Muscle of arm (tissue), 12 donors: ENCODE results near the gene MFAP4. TPM values are rescaled to one million over a fixed set of nuclear protein-coding genes. Genes with fewer than 3 reads are reported as not detected.

Experiments
- DNase-seq: peaks from one replicate; pipeline ENCODE4 v3.0.0-alpha.2; 2013
- polyA plus RNA-seq, 12 donors: library from polyadenylated mRNA; unstranded; fragments of 120-200 nt; gene quantifications; one replicate each; pipeline ENCODE4 v1.2.1, GENCODE V29; 2013; ENCODE audit not compliant: insufficient read length in 12 of 12

Gene MFAP4
- polyA plus RNA-seq, 12 donors: 216 to 437 (median 270) TPM; not detected in 1

DNA sequence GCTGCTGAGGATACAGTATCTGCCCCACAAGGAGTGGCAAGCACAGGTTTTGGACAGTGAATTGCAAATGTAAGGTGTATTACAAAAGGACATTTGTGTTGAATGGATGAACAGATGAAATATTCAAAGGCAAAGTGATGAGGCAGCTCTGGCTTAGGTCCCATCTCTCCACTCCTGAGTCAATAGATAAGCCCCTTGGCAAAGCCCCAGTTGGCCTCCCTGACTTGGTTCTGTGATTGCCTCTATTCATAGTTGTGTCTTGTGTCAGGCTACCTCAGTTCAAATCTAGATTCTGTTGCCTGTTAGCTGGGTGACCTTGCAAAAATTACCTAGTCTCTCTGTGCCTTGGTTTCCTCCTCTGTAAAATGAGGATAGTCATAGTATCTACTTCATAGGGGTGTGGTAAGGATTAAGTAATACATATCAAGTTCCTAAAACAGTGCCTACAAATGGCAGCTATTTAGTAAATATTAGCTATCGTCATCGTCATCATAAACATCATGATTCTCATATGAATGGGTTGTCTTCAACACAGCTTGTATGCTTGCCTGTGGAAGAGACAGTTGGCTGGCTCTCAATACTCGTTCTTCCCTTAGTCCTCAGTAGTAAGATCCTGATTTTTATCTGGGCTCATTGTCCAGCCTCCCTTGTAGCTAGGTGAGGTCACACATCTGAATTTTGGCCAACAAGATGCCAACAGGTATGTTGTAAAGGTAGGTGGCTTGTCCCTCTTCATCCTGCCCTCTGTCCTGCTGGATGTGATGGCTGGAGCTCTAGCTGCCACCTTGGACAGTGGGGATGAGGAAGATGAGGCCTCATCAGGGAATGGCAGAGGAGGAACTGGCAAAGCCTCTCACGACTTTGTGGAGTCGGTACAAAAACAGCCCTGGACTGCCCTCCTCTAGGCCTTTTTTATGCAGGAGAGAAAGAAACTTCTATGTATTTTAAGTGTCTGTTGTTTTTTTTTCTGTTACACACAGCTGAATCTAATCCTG is 2.1 kb upstream of the MFAP4 start:
- DNase-seq: no peak

DNA sequence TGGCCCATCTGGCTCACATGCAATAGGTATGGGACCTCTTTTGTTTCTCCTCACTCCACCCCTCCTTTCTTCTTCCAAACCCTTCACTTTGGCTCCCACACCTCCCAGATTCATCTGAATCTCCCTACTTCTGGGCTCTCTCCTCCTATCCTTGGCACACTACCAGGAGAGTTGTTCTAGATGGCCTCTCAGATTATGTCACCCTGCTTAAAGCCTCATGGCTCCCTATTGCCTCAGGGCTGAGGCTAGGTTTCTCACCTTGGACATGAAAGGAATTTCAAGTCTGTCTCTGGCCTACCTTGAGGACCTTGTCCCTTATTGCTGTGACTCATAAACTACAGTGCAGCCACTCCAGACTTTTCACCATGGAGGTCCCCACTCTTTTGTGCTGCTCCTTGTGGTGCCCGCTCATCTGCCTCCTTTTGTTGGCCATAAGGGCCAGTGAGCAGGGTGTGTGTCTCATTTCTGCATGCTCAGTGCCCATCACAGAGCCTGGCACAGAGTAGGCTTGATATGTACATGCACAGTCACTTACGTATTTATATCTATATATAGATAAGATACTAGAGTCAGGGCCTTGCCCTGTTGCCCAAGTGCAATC is 1.0 kb upstream of the MFAP4 start:
- DNase-seq: no peak

DNA sequence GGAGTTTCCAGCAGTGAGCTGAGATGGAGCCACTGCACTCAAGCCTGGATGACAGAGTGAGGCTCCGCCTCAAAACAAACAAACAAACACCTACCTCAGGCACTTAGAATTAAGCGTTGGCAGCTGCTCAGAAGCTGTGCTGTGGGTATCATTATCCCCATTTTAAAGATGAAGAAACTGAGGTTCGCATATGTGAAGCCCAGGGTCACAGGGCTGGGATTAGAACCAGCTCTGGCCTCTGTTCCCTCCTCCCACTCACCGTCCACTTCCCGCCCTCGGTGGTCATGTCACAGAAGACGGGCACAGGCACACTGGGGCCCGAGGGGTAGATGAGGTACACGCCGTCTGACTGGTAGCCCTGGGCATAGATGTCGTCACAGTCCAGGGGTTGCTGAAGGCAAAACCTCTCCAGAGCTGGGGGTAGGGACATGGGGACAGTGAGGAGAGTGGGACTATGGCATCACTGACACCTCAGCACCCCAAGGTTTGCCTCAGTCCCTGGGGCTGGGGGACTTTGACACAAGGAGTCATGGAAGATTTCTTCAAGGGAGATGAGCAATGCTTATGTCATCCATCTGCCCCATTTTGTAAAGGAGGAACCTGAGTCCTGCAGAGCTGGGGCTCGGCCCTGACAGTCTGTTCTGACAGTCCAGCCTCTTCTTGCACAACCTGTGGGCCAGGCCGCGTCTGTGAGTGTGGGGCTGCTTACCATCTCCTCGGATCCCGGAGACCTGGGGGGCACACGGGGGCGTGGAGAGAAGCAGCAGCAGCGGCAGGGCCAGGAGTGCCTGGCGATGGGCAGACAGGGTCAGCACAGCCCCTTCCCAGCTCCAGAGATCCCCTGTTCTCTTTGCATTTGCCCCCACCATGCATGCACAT is 700 bp downstream of the MFAP4 start:
- no peak for DNase-seq

DNA sequence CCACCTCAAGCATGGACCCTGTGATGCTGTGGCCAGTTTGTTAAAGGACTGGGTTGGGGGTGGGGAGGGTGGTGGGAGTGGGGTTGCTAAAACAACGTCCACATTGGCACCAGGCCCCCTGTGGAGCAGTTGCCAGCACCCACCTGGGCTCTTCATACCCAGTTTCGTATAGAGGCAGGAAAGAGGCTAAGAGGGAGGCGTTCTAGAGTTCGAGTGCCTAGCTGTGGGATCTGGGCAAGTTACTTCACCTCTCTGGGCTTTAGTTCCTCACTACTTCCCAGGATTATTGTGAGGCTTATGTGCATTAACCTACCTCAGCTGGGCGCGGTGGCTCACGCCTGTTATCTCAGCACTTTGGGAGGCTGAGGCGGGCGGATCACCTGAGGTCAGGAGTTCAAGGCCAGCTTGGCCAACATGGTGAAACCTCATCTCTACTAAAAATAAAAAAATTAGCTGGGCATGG is 1.4 kb downstream of the MFAP4 start:
- DNase-seq: no peak

DNA sequence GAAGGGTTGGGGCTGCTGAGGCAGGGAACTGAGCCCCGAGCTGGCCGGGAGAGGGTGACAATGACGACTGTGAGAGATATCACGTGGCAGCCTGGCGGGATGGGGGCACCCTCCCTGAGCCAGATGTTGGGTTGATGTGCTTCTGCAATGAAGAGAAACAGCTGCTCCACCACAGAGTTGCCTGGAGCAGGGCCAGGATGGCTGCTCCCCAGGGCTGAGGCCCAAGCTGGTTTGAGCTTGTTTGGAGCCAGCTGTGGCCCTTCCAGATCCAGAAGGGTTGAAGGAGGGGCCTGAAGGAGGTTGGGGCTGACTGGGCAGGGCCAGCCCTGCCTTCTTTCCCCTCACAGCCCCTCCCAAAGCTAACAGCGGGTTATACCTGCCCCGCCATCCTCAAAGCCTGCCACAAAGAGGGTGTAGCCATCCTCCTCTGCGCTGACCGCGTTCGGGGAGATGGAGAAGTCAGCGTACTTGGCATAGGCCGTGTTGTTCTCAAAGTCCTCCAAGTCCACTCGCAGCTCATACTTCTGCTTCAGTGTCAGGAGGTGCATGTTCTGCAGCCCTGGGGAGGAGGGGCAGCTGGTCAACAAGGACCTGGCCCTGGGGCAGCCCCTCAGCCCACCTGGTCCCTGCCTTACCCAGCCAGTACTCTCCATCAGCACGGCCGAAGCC is 2.1 kb downstream of the MFAP4 start:
- DNase-seq: peak; percentile 89

DNA sequence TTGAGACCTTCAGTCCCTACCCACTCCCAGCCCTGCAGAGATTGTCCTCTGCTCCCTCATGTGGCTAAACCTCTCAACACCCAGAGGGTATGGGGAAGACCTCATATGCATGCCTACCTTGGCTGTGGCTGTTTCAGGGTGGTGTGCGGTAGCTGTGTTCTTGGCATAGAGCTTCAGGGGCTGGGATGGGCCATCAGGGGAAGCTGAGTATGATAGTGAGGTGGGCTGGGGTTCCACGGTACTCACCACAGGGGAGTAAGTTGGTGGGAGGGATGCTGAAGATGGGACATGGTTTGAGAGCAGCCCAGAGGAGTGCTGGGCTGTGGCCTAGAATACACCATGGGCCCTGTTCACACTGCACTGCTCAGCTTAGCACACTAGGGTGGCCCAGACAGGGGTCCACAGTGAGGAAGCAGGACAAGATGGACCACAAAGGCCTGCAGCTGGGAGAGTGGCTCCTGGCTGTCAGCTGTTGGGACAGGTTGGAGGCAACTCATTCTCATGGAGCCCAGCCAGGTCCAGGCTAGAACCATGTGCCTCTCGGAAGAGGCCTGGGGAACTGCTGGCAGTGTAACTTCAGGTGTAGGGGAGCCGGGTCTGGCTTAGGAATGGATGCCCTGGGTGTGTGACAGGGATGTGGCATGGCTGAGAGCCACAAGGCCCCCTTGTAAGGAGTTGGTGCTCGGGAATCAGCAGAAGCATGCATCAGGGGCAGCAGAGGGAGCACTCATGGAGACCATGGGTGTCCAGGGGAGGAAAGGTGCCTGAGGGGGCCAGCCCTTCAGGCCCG is 3.1 kb downstream of the MFAP4 start:
- no peak for DNase-seq

DNA sequence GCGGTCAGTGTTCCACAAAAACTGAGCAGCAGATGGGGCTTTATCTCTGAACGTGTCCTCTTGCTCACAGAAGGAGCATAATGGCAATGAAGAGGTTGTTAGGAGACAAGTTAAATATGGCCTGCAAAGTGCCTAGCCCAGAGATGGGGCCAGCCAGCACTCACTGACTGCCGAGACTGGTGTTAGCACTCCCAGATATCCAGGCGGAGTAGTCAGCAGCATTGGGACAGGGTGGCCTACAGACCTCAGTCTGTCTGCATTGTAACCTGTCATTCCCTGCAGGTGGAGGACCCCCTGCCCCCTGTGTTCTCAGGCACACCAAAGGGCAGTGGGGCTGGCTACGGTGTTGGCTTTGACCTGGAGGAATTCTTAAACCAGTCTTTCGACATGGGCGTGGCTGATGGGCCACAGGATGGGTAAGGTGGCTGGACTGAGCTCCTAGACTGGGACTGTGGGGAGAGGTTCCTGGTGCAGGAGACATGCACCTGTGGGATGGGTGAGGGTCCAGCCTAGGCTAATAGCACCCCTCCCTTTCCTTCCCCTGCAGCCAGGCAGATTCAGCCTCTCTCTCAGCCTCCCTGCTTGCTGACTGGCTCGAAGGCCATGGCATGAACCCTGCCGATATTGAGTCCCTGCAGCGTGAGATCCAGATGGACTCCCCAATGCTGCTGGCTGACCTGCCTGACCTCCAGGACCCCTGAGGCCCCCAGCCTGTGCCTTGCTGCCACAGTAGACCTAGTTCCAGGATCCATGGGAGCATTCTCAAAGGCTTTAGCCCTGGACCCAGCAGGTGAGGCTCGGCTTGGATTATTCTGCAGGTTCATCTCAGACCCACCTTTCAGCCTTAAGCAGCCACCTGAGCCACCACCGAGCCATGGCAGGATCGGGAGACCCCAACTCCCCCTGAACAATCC is 4.2 kb downstream of the MFAP4 start:
- DNase-seq: no peak

DNA sequence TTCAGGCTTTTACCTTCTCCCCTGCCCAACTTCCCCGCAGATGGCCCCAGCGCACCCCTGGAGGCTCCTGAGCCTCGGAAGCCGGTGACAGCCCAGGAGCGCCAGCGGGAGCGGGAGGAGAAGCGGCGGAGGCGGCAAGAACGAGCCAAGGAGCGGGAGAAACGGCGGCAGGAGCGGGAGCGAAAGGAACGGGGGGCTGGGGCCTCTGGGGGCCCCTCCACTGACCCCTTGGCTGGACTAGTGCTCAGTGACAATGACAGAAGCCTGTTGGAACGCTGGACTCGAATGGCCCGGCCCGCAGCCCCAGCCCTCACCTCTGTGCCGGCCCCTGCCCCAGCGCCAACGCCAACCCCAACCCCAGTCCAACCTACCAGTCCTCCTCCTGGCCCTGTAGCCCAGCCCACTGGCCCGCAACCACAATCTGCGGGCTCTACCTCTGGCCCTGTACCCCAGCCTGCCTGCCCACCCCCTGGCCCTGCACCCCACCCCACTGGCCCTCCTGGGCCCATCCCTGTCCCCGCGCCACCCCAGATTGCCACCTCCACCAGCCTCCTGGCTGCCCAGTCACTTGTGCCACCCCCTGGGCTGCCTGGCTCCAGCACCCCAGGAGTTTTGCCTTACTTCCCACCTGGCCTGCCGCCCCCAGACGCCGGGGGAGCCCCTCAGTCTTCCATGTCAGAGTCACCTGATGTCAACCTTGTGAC is 5.1 kb downstream of the MFAP4 start:
- DNase-seq: no peak

DNA sequence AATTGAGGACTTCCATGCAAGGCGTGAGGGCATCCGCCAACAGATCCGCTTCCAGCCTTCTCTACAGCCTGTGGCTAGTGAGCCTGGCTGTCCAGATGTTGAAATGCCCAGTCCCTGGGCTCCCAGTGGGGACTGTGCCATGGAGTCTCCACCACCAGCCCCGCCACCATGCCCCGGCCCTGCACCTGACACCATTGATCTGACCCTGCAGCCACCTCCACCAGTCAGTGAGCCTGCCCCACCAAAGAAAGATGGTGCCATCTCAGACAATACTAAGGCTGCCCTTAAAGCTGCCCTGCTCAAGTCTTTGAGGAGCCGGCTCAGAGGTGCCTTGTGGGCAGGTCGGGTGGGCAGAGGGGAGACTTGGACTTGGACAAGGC is 5.6 kb downstream of the MFAP4 start:
- DNase-seq: no peak

DNA sequence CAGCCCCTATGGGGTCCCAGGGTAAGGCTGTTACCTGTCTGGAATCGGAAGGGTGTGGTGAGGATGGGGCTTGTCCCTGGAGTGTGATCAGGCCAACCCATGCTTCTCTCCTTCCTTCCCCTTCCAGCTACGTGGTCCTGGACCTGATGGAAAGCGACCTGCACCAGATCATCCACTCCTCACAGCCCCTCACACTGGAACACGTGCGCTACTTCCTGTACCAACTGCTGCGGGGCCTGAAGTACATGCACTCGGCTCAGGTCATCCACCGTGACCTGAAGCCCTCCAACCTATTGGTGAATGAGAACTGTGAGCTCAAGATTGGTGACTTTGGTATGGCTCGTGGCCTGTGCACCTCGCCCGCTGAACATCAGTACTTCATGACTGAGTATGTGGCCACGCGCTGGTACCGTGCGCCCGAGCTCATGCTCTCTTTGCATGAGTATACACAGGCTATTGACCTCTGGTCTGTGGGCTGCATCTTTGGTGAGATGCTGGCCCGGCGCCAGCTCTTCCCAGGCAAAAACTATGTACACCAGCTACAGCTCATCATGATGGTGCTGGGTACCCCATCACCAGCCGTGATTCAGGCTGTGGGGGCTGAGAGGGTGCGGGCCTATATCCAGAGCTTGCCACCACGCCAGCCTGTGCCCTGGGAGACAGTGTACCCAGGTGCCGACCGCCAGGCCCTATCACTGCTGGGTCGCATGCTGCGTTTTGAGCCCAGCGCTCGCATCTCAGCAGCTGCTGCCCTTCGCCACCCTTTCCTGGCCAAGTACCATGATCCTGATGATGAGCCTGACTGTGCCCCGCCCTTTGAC is 6.3 kb downstream of the MFAP4 start:
- DNase-seq: no peak

DNA sequence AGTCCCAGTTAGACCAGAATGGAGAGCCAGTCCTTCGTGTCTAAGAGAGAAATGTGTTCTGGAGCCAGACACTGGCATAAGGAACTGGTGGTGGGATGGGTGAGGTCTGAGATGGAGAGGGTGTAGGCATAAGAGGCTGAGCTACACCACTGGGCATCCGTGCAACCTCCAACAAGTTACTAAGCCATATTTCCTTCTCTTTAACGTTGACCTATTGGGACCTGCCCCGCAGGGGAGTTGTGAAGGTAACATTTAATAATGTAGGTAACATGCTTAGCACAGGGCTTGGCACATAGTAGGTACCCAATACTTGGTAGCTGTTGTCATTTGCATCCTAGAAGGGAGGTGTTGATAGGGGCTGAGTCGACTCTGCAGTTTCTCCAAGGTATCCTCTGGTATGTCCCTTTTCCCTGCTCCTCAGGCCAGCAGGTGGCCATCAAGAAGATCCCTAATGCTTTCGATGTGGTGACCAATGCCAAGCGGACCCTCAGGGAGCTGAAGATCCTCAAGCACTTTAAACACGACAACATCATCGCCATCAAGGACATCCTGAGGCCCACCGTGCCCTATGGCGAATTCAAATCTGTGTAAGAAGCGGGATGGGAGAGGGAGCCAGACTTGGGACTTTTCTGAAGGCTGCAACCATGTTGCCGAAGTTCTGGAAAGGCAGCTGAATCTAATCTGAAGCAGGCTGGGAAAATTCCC is 7.5 kb downstream of the MFAP4 start:
- DNase-seq: no peak

DNA sequence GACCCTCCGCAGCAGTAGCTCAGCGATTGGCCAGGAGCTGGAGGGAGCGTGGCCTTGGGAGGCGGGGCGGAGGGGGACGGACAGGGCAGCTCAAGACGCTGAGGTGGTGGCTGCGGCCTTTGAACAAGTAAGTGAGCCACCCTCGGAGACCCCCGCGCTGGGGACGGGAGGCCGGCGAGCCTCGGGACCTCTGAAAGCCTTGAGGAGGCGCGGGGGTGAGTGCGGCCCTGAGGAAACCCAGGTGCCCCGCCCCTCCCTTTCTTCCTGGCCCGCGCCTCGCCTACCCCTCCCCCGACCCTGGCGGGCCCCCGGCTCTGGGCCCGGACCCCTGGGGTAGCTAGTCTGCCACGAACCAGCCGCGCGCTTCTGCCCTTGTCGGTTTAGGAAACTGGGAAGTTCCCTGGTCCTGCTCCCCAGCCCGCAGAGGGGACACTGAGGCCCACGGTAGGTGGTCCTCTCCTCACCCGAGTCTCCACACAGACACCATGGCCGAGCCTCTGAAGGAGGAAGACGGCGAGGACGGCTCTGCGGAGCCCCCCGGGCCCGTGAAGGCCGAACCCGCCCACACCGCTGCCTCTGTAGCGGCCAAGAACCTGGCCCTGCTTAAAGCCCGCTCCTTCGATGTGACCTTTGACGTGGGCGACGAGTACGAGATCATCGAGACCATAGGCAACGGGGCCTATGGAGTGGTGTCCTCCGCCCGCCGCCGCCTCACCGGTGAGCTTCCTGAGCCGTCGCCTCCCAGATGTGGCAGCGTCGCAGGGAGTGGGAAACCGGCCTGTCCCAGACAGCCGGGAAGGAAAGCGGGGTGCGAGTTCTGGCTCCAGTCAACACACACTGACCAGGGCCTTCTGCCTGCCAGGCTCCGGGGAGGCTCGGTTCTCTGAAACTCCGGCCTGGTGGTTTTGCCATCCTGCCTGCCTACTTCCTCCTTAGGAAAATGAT is 8.3 kb downstream of the MFAP4 start, which contains the start of gene MAPK7:
MAPK7 (plus strand) TSS at position 83 of the 945 bp plus-strand sequence; CDS start at position 486, 403 bp downstream.
- DNase-seq: no peak

DNA sequence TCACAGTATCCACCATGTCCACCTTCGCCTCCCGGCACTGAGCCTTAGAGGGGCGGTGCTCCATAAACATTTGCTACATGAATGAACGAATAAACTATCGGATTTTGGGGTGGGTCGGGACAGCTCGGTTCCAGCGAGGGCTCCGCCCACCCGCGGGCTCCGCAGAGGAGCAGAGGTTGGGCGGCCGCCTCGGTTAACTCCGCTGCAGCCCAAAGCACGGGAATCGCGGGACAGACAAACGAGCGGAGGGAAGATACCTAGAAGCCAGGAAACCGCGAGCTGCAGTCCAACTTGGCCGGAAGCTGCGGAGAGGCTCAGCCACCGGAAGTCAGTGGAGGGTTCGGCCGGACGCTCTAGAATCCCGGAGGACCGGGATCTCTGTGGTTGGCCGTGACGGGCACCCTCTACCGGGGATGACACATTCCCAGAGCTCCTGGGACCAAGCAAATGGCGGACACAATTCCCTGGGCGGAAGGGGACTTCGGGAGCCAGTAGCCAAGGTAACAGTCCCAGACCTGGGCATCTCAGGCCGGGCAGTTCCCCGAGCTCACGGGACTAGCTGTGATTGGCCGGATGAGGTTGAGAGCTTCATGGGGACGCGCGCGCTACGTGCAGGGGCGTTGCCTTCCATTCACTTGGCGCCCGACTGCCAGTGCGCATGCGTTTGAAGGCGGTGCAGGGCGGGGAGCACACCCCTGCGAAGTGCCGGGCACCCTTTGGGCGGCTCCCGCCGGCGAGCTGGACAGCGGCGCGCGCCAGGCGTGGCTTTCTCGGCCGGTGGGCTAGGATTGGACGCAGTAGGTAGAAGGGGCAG is 9.2 kb downstream of the MFAP4 start:
- DNase-seq: peak; percentile 98

DNA sequence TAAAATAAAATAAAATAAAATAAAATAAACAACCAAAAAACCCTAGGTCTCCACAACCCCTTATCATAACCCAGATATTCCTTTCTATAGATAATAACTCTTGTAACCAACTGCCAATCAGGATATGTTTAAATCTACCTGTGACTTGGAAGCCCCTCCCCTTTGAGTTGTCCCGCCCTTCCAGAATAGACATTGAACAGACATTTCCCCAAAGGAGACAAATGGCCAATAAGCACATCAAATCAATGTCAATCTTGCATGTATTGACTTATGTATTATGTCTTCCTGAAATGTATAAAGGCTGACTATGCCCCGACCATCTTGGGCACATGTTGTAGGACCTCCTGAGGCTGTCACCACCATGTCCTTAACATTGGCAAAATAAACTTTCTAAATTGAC is 10.2 kb downstream of the MFAP4 start:
- DNase-seq: no peak

DNA sequence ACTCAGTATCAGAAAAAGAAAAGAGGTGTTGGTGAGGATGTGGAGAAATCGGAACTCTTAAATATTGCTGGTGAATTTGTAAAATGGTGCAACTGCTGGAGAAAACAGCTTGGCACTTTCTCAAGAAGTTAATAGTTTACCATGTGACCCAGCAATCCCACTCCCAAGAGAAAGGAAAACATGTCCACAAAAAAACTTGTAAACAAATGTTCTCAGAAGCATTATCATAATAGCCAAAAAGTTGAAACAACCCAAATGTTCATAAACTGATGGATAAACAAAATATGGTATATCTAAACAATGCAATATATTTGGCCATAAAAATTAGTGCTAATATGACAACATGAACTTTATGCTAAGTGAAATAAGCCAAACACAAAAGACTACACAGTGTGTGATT is 11.3 kb downstream of the MFAP4 start:
- DNase-seq: no peak
